Gastroesophageal sphincter (tissue), 4 donors: ENCODE results near the gene MAP3K10. TPM values are rescaled to one million over a fixed set of nuclear protein-coding genes. Genes with fewer than 3 reads are reported as not detected.

Experiments
- ATAC-seq: fragments of 150-250 bp; one replicate; pipeline ENCODE4 v1.9.1; 2016; ENCODE audit warnings: mild to moderate bottlenecking, moderate library complexity
- H3K27ac ChIP-seq, 4 donors: fragments of 200-600 bp; sonication (generic) in 3 of 4; 1 replicate in 3 of 4; 2 replicates in 1 of 4; pipeline ENCODE4 v1.5.1; 2016 to 2019
- H3K27me3 ChIP-seq: fragments of 200-600 bp; sonication (generic); one replicate; pipeline ENCODE4 v1.5.1; 2019
- H3K36me3 ChIP-seq, 2 donors: fragments of 200-600 bp; sonication (generic); one replicate each; pipeline ENCODE4 v1.5.1; 2019; ENCODE audit warnings: control low read depth in 1 of 2
- H3K4me1 ChIP-seq, 3 donors: fragments of 200-600 bp; sonication (generic); 1 replicate in 2 of 3; 2 replicates in 1 of 3; pipeline ENCODE4 v1.5.1; 2016 to 2019; ENCODE audit warnings: control low read depth in 2 of 3
- H3K4me3 ChIP-seq, 2 donors: fragments of 200-600 bp; sonication (generic); one replicate each; pipeline ENCODE4 v1.5.1; 2019; ENCODE audit warnings: mild to moderate bottlenecking in 1 of 2, moderate library complexity in 1 of 2
- H3K9me3 ChIP-seq, 3 donors: fragments of 200-600 bp; sonication (generic); one replicate each; pipeline ENCODE4 v1.5.1; 2017 to 2019; ENCODE audit warnings: control low read depth in 2 of 3
- CTCF ChIP-seq, 4 experiments: fragments of 200-600 bp in 2 of 4; fragments of 450-650 bp in 2 of 4; sonication (generic) in 1 of 4; IDR thresholded peaks; one replicate each; pipeline ENCODE4 v1.5.1; 2017 to 2019; ENCODE audit warnings: antibody characterized with exemption in 4 of 4, mild to moderate bottlenecking in 2 of 4, moderate library complexity in 2 of 4
- EP300 ChIP-seq: sonication (generic); formaldehyde crosslinking; IDR thresholded peaks from one replicate; pipeline ENCODE4 v1.6.1; 2017; ENCODE audit warnings: antibody characterized with exemption, mild to moderate bottlenecking
- POLR2A ChIP-seq, 2 donors: fragments of 450-650 bp; IDR thresholded peaks; one replicate each; pipeline ENCODE4 v1.6.1; 2017; ENCODE audit warnings: antibody characterized with exemption in 2 of 2, mild to moderate bottlenecking in 2 of 2, moderate library complexity in 1 of 2
- POLR2AphosphoS5 ChIP-seq: sonication (generic); formaldehyde crosslinking; IDR thresholded peaks from one replicate; pipeline ENCODE4 v1.6.1; 2017; ENCODE audit warnings: antibody characterized with exemption
- whole genome bisulfite sequencing, 2 donors: methylation state at CpG; one replicate each; pipeline ENCODE4 v1.1.5; 2018; ENCODE audit warnings: low coverage in 1 of 2; 5-methylcytosine and 5-hydroxymethylcytosine counted together
- total RNA-seq, 4 donors: library from RNA; depleted of rRNA; stranded (reverse); fragments of >200 nt; gene quantifications; one replicate each; pipeline ENCODE4 v1.1.0, GENCODE V29; 2016

Gene MAP3K10
- total RNA-seq, 4 donors from 2014 or later, result 9.8 to 21.3 (median 16.4) TPM

- no peak overlapping the region for H3K27ac ChIP-seq
- H3K27me3 ChIP-seq, result no peaks in the 10 kb centered on the region
- ATAC-seq, result no peak
- peaks cover 0 to 58% (median 16%) of the 10 kb centered on the region in 3 donors for H3K4me1 ChIP-seq
- H3K4me3 ChIP-seq, result no peak overlapping the region
- H3K36me3 ChIP-seq, result peaks cover 0 to 65% of the 10 kb centered on the region in 2 donors
- WGBS, 2 donors, result 67 to 80% methylated on average over 1 to 2 of the region's 10 CpGs
- TF ChIP-seq POLR2A (IDR thresholded peaks at IDR 0.05) (no peak), POLR2AphosphoS5 (no peak), CTCF (IDR thresholded peaks at IDR 0.05) (no peak), EP300 (no peak)
- H3K9me3 ChIP-seq, result no peaks in the 10 kb centered on the region
Observed at GRCh38 chr19:40249201-40249600, 58.0 kb downstream of the MAP3K10 start.

- H3K4me3 ChIP-seq, result no peak overlapping the region
- no peaks in the 10 kb centered on the region for H3K27me3 ChIP-seq
- H3K36me3 ChIP-seq, result peaks cover 0 to 71% of the 10 kb centered on the region in 2 donors
- ATAC-seq, result no peak
- no peak overlapping the region for H3K27ac ChIP-seq
- no peaks in the 10 kb centered on the region for H3K9me3 ChIP-seq
- TF ChIP-seq EP300, result no peak
- peaks cover 0 to 53% (median 11%) of the 10 kb centered on the region in 3 donors for H3K4me1 ChIP-seq
- WGBS, 2 donors, result 84 to 88% methylated on average over 8 to 11 of the region's 11 CpGs
Observed at GRCh38 chr19:40249781-40250180, 58.6 kb downstream of the MAP3K10 start.

- ATAC-seq, result no peak
- no peak for TF ChIP-seq CTCF (IDR thresholded peaks at IDR 0.05)
- no peak for TF ChIP-seq POLR2AphosphoS5
- no peak for TF ChIP-seq POLR2A (IDR thresholded peaks at IDR 0.05)
- TF ChIP-seq EP300, result no peak
- Histone ChIP-seq H3K36me3 (peaks cover 0 to 86% of the 10 kb centered on the region in 2 donors), H3K4me1 (peaks cover 0 to 38% (median 4%) of the 10 kb centered on the region in 3 donors), H3K27me3 (no peaks in the 10 kb centered on the region), H3K27ac (no peak overlapping the region), H3K4me3 (no peak overlapping the region), H3K9me3 (no peaks in the 10 kb centered on the region)
Observed at GRCh38 chr19:40251244-40251643, 60.0 kb downstream of the MAP3K10 start.

DNA sequence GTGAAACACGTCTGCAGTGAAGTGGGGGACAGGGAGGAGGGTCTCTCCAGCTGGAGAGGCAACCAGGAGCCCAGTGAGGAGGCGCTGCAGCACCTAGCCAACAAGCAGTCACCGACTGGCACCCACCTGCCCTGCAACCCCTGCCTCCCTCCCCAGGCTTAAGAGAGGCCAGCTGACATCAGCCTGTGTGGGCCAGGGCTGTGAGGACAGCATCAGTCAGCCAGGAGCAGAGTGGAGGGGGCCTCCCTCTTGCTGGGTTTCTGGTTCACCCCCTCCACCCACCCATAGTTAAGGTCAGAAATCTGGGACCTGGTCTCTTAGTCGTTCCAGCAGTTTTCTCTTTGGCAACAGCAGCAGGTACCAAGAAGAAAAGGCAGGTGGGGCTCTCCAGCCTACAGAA is 60.8 kb downstream of the MAP3K10 start:
- H3K9me3 ChIP-seq, result no peaks in the 10 kb centered on the region

GRCh38 chr19:40252395-40252794 is 61.2 kb downstream of the MAP3K10 start:
- H3K4me3 ChIP-seq, result no peak overlapping the region
- H3K4me1 ChIP-seq, result peaks cover 0 to 41% (median 4%) of the 10 kb centered on the region in 3 donors
- TF ChIP-seq EP300 (no peak), CTCF (IDR thresholded peaks at IDR 0.05) (no peak), POLR2A (IDR thresholded peaks at IDR 0.05) (no peak), POLR2AphosphoS5 (no peak)
- peaks cover 0 to 91% of the 10 kb centered on the region in 2 donors for H3K36me3 ChIP-seq
- no peak for ATAC-seq
- no peaks in the 10 kb centered on the region for H3K9me3 ChIP-seq
- no peaks in the 10 kb centered on the region for H3K27me3 ChIP-seq
- H3K27ac ChIP-seq, result no peak overlapping the region
- WGBS, 2 donors, result 38 to 68% methylated on average over 3 to 6 of the region's 7 CpGs

More for the DNA sequence above, 60.8 kb downstream of the MAP3K10 start:
- H3K27ac ChIP-seq, result no peak overlapping the region
- H3K27me3 ChIP-seq, result no peaks in the 10 kb centered on the region
- H3K4me3 ChIP-seq, result no peak overlapping the region
- 38% methylated on average over 1 of the region's 4 CpGs; no CpG with 5 or more reads in 1 of the 2 donors for WGBS, 2 donors
- peaks cover 0 to 88% of the 10 kb centered on the region in 2 donors for H3K36me3 ChIP-seq
- peaks cover 0 to 38% (median 4%) of the 10 kb centered on the region in 3 donors for H3K4me1 ChIP-seq
- no peak for ATAC-seq
- TF ChIP-seq CTCF (IDR thresholded peaks at IDR 0.05) (no peak), EP300 (no peak), POLR2AphosphoS5 (no peak), POLR2A (IDR thresholded peaks at IDR 0.05) (no peak)
